HG03558 (cell line): ENCODE results near the gene PFKP.

Source experiments
- ATAC-seq: cut with Tn5 transposase; IDR thresholded peaks from one replicate; pipeline ENCODE4 v1.9.1; 2021; ENCODE audit warnings: moderate number of reproducible peaks; ENCODE audit not compliant: unreplicated experiment; ENCODE audit errors: extremely low read depth

Gene PFKP

DNA sequence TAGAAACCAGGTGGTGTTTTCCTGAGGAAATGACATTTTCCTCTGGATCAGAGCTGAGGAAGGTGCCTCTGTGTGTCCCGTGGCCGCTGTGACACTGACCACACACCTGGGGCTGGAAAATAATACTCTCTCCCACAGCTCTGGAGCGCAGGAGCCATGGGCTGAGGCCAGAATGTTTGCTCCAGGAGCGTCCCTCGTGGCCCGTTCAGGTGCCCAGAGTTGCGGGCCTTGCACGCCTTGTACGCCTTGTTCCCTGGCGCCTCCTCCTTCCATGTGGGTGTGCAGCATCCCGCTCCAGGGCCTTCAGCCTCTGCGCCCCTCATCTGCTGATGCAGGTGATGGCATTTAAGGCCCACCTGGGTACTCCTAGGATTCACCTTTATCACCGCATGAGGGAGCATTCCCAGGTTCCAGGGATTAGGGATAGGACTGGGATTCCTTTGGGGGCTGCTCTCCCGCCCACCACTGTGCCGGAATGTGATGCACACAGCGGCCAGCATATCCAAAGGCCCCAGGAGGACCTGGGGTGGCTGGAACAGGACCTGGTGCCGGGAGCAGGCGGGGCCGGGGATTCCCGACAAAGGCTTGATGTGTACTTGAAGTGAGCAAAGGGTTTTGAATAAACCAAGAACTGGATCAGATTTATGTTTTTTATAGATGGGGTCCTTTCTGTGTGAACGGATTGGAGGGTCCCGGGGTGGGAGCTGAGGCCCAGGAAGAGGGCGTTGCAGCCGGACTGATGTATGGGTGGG, 61.2 kb downstream of the PFKP start:
- ATAC-seq = no peak

DNA sequence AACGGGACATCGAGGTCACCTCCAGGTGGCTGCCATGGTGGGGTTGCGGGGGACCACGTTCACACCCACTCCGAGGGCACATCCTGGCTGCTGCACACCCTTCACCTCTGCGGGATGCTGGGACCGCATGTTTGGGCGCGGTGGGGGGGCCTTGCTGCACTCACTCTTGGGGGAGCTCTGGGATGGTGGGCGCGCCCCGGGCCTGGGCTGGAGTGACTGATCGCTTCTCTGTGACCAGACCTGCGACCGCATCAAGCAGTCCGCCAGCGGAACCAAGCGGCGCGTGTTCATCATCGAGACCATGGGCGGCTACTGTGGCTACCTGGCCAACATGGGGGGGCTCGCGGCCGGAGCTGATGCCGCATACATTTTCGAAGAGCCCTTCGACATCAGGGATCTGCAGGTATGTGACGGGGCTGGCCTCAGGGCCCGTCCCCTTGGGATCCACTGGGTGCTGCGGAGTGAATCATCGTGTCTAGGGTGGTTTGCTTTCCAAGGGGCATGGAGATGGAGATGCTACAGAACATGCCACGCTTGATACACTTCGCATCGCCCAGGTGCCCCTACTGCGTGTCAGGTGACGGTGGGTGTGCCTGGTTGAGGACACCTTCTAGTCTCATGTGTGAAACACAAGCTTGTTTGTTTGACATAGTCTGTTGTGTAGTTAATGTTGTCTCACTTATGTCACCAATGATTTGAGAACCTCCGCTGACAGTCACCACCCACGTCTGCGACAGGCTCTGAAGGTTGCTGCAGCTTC, 62.4 kb downstream of the PFKP start:
- no peak for ATAC-seq

- ATAC-seq = no peak
Observed at GRCh38 chr10:3131098-3131497, 63.8 kb downstream of the PFKP start.

GRCh38 chr10:3132036-3133025, 65.0 kb downstream of the PFKP start:
- ATAC-seq = no peak

DNA sequence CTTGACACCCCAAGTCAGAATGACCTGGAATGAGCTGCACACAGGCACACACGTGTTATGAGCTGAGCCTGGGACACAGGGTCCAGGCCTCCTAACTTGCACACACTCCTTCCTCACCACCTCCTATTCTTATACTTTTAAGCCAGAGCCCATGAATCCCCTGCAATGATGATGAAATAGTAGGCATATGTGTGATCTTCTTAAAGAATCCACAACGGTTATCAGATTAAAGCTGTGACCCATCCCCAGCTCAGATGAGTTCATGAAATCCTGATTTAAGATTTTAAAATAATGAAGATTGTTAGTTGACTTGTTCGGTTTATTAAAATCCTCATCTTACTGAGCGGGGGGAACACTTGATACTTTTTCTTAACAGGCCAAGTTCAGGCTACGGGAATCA, 66.6 kb downstream of the PFKP start:
- no peak for ATAC-seq

- ATAC-seq = no peak
Observed at GRCh38 chr10:3135006-3135405, 67.7 kb downstream of the PFKP start.

- no peak for ATAC-seq
Observed at GRCh38 chr10:3136336-3136735, 69.0 kb downstream of the PFKP start.

DNA sequence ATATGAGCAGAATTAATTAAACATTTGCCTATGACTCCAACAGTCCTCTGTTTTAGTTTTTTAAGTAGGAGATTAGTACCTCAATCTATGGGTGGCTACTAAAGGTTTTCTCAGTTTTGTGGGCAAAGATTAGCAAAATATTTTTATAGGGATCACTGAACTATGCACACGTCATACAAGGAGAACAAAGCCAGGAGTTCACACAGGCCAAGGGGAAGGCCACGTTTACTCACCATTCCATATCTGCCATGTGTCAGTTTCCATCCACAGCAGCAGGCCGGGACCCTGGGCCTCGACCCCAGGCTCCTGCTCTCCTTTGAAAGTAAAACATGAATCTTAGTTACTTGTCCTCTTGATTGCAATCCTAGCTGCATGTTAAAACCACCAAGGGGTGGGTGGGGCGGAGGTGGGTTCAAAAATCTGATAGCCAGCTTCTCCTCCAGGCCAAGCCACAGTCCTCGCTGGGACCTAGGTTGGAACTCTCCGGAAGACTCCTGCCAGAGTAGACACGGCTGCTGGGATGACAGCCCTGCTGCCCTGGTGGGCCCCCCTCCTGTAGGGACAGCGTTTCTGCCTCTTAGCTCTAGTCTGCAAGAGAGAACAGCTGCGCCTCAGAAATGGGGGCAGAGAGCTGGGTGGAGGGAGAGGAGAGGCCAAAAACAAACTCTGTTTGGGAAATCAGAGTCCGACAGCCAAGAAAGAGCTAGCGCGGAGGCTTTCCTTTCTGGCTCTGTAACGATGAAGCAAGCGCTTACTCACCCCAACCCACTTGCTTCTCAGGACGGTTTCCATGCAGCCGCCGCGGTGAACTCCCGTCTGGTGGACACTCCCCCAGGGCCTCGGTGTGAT, 69.6 kb downstream of the PFKP start:
- no peak for ATAC-seq

DNA sequence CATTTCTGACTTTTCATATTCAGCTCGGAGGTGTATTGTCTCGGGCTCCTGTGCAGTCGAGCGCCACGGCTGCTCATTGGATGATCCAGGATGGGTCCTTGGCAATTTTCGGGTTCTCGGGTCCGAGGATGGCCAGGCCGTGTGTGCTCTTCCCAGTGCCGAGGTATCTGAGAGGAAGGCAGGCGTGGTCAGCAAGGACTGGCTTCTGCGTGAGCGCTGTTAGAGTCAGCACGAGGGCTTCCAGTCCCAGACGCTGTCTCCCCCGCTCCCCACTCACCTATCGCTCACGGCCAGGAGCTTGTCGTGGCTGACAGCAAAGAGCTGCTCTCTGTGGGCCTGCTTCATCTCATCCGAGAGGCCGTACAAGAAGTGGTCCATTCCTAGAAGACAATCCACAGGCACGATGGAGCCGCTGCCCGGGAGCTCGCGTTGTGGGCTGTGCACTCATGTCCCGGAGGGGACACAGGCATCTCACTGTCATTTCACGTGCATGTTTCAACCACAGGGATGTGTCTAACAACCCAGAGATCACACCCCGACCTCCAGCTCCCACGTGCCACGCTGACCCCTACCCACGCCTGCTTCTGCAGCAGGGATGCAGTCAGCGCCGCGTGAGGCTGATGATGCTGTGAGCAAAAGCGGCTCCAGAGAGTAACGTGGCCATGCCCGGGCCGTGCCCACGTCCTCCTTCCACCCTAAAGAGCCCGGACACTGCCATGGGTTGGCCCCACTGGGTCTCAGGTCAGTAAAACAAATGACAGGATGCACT, 70.8 kb downstream of the PFKP start:
- no peak for ATAC-seq

DNA sequence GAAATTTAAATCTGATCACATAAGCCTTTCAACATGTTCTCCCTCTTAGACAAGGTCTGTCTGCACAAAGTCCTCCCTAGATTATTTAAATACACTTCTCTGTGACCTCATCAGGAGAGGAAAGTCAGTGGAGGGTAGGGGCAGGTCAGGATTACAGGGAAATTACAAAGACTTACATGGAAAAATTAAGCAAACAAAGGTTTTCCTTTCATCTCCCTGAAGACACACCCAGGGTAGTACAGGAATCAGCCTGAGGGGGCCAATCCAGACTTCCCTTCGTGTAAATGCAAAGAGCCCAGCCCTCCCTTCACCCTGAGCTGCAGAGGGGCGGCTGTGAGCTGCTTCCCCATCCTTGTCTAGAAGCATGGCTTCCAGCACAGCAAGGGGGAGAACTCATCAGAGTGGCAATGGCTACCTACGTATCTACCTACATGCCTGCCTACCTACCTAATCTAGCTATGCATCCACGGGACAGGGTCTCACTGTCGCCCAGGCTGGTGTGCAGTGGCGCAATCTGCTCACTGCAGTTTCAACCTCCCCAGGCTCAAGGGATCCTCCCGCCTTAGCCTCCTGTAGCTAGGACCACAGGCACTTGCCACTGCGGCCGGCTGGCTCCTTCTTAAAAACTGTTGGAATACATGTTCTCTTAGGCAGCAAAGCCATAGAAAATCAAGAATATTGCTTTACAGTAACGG, 72.0 kb downstream of the PFKP start:
- no peak for ATAC-seq

GRCh38 chr10:3140280-3140679, 72.9 kb downstream of the PFKP start:
- no peak for ATAC-seq

DNA sequence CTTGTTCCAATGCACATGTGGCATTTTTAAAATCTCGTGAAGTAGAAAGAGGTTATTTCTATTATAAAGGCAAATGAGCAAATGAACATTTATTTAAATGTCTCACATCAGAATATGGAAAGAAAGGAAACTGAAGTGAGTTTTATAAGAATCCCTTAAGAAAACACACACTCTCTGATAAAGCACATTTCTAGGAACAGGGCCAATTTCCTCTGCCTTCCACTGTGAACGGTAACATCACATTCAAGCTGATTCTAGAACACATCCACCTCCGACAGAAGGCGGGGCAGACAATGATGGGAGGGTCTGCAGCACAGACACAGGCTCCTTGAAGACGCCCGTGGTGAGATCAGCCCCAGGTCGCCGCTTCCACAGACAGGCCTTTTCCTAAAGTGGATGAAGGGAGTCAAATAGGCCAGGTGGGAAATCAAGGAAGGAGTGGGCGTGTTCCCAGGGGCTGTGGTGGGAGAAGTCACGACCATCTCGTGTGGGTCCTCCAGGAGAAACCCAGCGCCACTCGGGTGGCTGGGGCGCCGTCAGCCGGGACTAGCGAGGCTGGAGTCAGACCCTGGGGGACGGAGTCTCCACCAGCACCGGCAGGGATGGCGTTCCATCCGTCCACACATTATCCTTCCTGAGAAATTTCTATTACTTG, 74.1 kb downstream of the PFKP start:
- ATAC-seq = no peak

- ATAC-seq = no peak
Observed at GRCh38 chr10:3142146-3142875, 75.0 kb downstream of the PFKP start.

GRCh38 chr10:3143366-3143765, 76.0 kb downstream of the PFKP start:
- no peak for ATAC-seq

- ATAC-seq = no peak
Observed at GRCh38 chr10:3143791-3144434, 76.6 kb downstream of the PFKP start.

- no peak for ATAC-seq
Observed at GRCh38 chr10:3145366-3145765, 78.0 kb downstream of the PFKP start.

DNA sequence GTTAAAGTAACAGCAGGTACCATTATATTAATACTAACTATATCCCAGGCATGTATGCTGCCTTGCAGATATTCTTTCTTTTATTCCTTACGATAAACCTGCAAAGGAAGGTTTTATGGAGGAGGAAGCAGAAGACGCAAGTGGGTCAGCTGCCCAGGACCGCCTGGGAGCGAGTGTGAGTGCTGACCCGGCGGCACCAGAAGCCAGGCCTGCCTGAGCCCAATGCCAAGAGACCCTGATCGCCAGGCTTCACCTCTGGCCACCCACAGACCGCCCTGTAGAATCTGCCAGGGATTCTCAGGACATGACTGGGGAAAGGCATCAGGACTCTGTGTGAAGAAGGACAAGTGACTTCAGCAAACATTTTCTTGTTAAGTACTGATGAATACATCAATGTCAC, 78.9 kb downstream of the PFKP start:
- no peak for ATAC-seq
